NCI-H128 (cell line): Measurements from ENCODE around the gene LRMDA.

Source experiments
- DNase-seq: peaks from one replicate; lab custom pipeline; 2025; ENCODE audit not compliant: unreplicated experiment; lab: John Stamatoyannopoulos, UW

LRMDA gene

GRCh38 chr10:76034353-76035205 is 603.2 kb downstream of the LRMDA start:
- peak; percentile 0 for DNase-seq

GRCh38 chr10:76035206-76036110 is 604.0 kb downstream of the LRMDA start:
- DNase-seq, result no peak

- peak; percentile 4 for DNase-seq
Measured at GRCh38 chr10:76036111-76036940, 604.9 kb downstream of the LRMDA start.

- DNase-seq, result no peak
Measured at GRCh38 chr10:76036962-76037361, 605.5 kb downstream of the LRMDA start.

GRCh38 chr10:76037531-76038155 is 606.2 kb downstream of the LRMDA start:
- DNase-seq, result no peak

- no peak for DNase-seq
Measured at GRCh38 chr10:76038696-76039095, 607.3 kb downstream of the LRMDA start.

- no peak for DNase-seq
Measured at GRCh38 chr10:76040107-76040829, 608.8 kb downstream of the LRMDA start.

- no peak for DNase-seq
Measured at GRCh38 chr10:76040830-76041220, 609.4 kb downstream of the LRMDA start.

GRCh38 chr10:76041551-76041950 is 610.1 kb downstream of the LRMDA start:
- no peak for DNase-seq

GRCh38 chr10:76043261-76043660 is 611.8 kb downstream of the LRMDA start:
- DNase-seq, result no peak

- no peak for DNase-seq
Measured at GRCh38 chr10:76044751-76045150, 613.3 kb downstream of the LRMDA start.

GRCh38 chr10:76045174-76045573 is 613.8 kb downstream of the LRMDA start:
- DNase-seq, result no peak

GRCh38 chr10:76047521-76047920 is 616.1 kb downstream of the LRMDA start:
- no peak for DNase-seq

- DNase-seq, result no peak
Measured at GRCh38 chr10:76049581-76050290, 618.3 kb downstream of the LRMDA start.

GRCh38 chr10:76050291-76050625 is 618.8 kb downstream of the LRMDA start:
- no peak for DNase-seq

GRCh38 chr10:76051007-76051936 is 619.8 kb downstream of the LRMDA start:
- DNase-seq, result no peak

- no peak for DNase-seq
Measured at GRCh38 chr10:76052682-76053503, 621.5 kb downstream of the LRMDA start.

- DNase-seq, result no peak
Measured at GRCh38 chr10:76055466-76055865, 624.0 kb downstream of the LRMDA start.
